Parathyroid adenoma (tissue), 2 donors: ENCODE results near the gene PSMC5.

ENCODE experiments used
- H2AFZ ChIP-seq: fragments of 300-600 bp; sonication (generic); one replicate; pipeline ENCODE4 v1.7.0; 2017; ENCODE audit warnings: antibody characterized with exemption, mild to moderate bottlenecking
- H3K27ac ChIP-seq: fragments of 300-600 bp; sonication (generic); one replicate; pipeline ENCODE4 v1.7.0; 2017
- H3K27me3 ChIP-seq: fragments of 300-600 bp; sonication (generic); one replicate; pipeline ENCODE4 v1.7.0; 2017; ENCODE audit warnings: low read length; ENCODE audit not compliant: control insufficient read depth, insufficient read depth
- H3K36me3 ChIP-seq: fragments of 300-600 bp; sonication (generic); one replicate; pipeline ENCODE4 v1.7.0; 2017; ENCODE audit warnings: low read length; ENCODE audit not compliant: control insufficient read depth, insufficient read depth
- H3K4me1 ChIP-seq: fragments of 300-600 bp; sonication (generic); one replicate; pipeline ENCODE4 v1.7.0; 2017; ENCODE audit warnings: control low read depth
- H3K4me2 ChIP-seq: fragments of 300-600 bp; sonication (generic); one replicate; pipeline ENCODE4 v1.7.0; 2017; ENCODE audit warnings: low read length
- H3K4me3 ChIP-seq: fragments of 300-600 bp; sonication (generic); one replicate; pipeline ENCODE4 v1.7.0; 2017; ENCODE audit warnings: low read depth, low read length
- H3K79me2 ChIP-seq: fragments of 300-600 bp; sonication (generic); one replicate; pipeline ENCODE4 v1.7.0; 2017; ENCODE audit warnings: control low read depth
- H3K9ac ChIP-seq: fragments of 300-600 bp; sonication (generic); one replicate; pipeline ENCODE4 v1.7.0; 2017; ENCODE audit warnings: mild to moderate bottlenecking
- H3K9me3 ChIP-seq: fragments of 300-600 bp; sonication (generic); one replicate; pipeline ENCODE4 v1.7.0; 2017; ENCODE audit warnings: low read length; ENCODE audit not compliant: control insufficient read depth
- CTCF ChIP-seq: fragments of 300-600 bp; sonication (generic); IDR thresholded peaks from one replicate; pipeline ENCODE4 v1.7.0; 2017; ENCODE audit warnings: antibody characterized with exemption, mild to moderate bottlenecking
- donor health status: primary hyperparathyroidism.

The PSMC5 gene

GRCh38 chr17:63835167-63835720 is 8.0 kb downstream of the PSMC5 start:
- H3K36me3 ChIP-seq: no peaks in the 10 kb centered on the region
- H3K27ac ChIP-seq: no peak overlapping the region
- no peak overlapping the region for H3K9ac ChIP-seq
- no peaks in the 10 kb centered on the region for H3K9me3 ChIP-seq
- peaks cover 16% of the 10 kb centered on the region for H3K4me1 ChIP-seq
- H3K79me2 ChIP-seq: peaks cover 27% of the 10 kb centered on the region
- no peak overlapping the region for H3K4me3 ChIP-seq
- no peak overlapping the region for H2AFZ ChIP-seq
- no peak overlapping the region for H3K4me2 ChIP-seq
- H3K27me3 ChIP-seq: no peaks in the 10 kb centered on the region
- TF ChIP-seq CTCF: no peak

- Histone ChIP-seq H3K79me2 (peaks cover 41% of the 10 kb centered on the region), H3K36me3 (no peaks in the 10 kb centered on the region), H3K27ac (no peak overlapping the region), H3K9ac (no peak overlapping the region), H3K9me3 (no peaks in the 10 kb centered on the region), H3K4me3 (no peak overlapping the region), H3K4me2 (no peak overlapping the region), H3K27me3 (no peaks in the 10 kb centered on the region), H2AFZ (no peak overlapping the region), H3K4me1 (peaks cover 28% of the 10 kb centered on the region)
- no peak for TF ChIP-seq CTCF
Measured at GRCh38 chr17:63836811-63837210, 9.6 kb downstream of the PSMC5 start.

GRCh38 chr17:63837480-63837879 is 10.2 kb downstream of the PSMC5 start:
- H3K27me3 ChIP-seq: no peaks in the 10 kb centered on the region
- no peak overlapping the region for H2AFZ ChIP-seq
- H3K36me3 ChIP-seq: no peaks in the 10 kb centered on the region
- no peak overlapping the region for H3K27ac ChIP-seq
- H3K4me1 ChIP-seq: peaks cover 28% of the 10 kb centered on the region
- TF ChIP-seq CTCF: no peak
- H3K9me3 ChIP-seq: no peaks in the 10 kb centered on the region
- H3K79me2 ChIP-seq: peaks cover 41% of the 10 kb centered on the region
- no peak overlapping the region for H3K4me3 ChIP-seq
- no peak overlapping the region for H3K9ac ChIP-seq
- no peak overlapping the region for H3K4me2 ChIP-seq

- no peaks in the 10 kb centered on the region for H3K9me3 ChIP-seq
- H3K27me3 ChIP-seq: no peaks in the 10 kb centered on the region
- H3K27ac ChIP-seq: peak overlapping the region; percentile 59
- H3K4me1 ChIP-seq: peaks cover 28% of the 10 kb centered on the region
- no peak overlapping the region for H3K9ac ChIP-seq
- H3K4me2 ChIP-seq: peak overlapping the region; percentile 36
- H3K36me3 ChIP-seq: no peaks in the 10 kb centered on the region
- H2AFZ ChIP-seq: no peak overlapping the region
- peak overlapping the region; percentile 8 for H3K4me3 ChIP-seq
- no peak for TF ChIP-seq CTCF
- H3K79me2 ChIP-seq: peaks cover 41% of the 10 kb centered on the region
Measured at GRCh38 chr17:63837962-63838600, 10.8 kb downstream of the PSMC5 start.
